CD4-positive, alpha-beta T cell treated with Interleukin-17A for 4 hours (primary cell): ENCODE measurements around the gene AP4E1.
"Not testable (repeated sequence)": the region's sequence is repeated elsewhere in the genome, so short reads cannot be mapped to it uniquely, and the experiment has no call there.

Source experiments
- DNase-seq: peaks from one replicate; pipeline ENCODE4 v3.0.0-alpha.2; 2020; ENCODE audit warnings: mixed read lengths

Gene AP4E1

DNA sequence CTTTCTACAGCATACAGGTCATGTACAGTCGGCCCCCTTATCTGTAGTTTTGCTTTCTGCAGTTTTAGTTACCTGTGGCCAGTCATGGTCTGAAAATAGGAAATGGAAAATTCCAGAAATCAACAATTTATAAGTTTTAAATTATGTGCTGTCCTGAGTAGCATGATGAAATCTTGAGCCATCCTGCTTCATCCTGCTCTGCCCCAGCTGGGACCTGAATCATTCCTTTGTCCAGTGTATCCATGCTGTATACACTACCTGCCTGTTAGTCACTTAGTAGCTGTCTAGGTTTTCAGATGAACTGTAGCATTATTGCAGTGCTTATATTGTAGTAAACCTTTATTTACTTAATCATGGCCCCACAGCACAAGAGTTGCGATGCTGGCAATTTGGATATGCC, 44.8 kb downstream of the AP4E1 start:
- DNase-seq = no peak

DNA sequence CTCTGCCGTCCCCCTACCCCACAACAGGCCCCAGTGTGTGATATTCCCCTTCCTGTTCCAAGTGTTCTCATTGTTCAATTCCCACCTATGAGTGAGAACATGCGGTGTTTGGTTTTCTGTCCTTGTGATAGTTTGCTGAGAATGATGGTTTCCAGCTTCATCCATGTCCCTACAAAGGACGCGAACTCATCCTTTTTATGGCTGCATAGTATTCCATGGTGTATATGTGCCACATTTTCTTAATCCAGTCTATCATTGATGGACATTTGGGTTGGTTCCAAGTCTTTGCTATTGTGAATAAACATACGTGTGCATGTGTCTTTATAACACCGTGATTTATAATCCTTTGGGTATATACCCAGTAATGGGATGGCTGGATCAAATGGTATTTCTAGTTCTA, 46.4 kb downstream of the AP4E1 start:
- DNase-seq = not testable (repeated sequence)

GRCh38 chr15:50959717-50960116, 51.2 kb downstream of the AP4E1 start:
- DNase-seq = no peak

- DNase-seq = no peak
Measured at GRCh38 chr15:50964075-50964474, 55.6 kb downstream of the AP4E1 start.

DNA sequence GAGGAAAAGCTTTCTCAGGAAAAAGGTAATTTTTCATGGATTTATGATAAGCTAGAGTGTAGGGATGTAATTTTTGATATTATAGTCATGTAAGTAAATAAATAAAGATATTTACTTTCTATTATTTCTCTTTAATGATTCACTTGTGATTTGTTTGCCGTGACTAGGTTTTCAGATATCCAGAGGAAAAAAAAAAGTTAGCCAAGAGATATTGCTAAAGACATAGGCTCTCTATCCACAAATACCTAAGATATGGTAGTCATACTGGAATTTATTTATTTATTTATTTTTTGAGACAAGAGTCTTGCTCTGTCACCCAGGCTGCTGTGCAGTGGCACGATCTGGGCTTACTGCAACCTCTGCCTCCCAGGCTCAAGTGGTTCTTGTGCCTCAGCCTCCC, 59.9 kb downstream of the AP4E1 start:
- DNase-seq = no peak

DNA sequence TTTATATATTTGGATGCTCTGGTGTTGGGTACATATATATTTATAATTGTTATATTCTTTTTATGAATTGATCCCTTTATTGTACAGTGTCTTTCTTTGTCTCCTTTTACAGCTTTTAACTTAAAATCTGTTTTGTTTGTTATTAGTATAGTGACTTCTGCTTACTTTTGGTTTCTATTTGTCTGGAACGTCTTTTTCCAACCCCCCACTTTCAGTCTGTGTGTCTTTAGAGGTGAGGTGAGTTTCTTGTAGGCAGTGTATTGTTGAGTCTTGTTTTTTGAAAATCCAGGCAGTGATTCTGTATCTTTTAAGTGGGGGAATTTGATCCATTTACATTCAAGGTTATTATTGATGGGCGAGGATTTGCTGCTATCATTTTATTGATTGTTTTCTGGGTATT, 62.0 kb downstream of the AP4E1 start:
- DNase-seq = no peak

DNA sequence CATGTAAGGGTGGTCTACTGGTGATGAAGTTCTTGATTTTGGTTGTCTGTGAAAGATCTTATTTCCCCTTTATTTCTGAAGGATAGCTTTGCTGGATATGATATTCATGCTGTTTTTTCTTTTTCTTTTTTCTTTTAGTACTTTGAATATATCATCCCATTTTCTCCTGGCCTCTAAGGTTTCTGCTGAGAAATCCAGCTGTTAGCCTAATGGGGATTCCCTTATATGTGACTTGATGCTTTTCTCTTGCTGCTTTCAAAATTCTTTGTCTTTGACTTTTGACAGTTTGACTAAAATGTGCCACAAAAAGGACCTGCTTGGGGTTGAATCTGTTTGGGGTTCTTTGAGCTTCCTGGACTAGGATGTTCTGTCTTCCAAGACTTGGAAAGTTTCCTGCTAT, 62.6 kb downstream of the AP4E1 start:
- DNase-seq = no peak

DNA sequence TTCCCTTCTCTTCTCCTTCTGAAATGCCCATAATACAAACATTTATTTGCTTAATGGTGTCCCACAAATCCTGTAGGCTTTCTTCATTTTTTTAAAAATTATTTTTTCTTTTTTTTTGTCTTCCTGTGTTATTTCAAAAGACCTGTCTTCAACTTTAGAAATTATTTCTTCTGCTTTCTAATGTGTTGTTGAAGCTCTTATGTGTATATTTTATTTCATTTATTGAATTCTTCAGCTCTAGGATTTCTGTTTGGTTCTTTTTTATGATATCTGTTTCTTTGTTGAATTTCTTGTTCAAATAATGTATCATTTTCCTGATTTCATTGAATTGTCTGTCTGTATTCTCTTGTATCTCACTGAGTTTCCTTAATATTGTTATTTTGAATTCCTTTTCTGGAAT, 63.1 kb downstream of the AP4E1 start:
- DNase-seq = no peak

DNA sequence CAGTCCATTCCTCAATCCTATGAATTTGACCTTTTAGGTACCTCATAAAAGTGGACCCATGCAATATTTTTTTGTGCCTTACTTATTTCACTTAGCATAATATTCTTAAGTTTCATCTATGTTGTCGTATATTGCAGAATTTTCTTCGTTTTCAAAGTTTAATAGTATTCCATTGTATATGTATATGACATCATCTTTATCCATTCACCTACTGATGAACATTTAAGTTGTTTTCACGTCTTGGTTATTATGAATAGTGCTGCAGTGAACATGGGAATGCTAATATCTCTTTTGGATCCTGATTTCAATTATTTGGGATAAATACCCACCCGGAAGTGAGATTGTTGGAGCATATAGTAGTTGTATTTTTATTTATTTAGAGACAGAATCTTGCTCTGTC, 65.1 kb downstream of the AP4E1 start:
- no peak for DNase-seq

DNA sequence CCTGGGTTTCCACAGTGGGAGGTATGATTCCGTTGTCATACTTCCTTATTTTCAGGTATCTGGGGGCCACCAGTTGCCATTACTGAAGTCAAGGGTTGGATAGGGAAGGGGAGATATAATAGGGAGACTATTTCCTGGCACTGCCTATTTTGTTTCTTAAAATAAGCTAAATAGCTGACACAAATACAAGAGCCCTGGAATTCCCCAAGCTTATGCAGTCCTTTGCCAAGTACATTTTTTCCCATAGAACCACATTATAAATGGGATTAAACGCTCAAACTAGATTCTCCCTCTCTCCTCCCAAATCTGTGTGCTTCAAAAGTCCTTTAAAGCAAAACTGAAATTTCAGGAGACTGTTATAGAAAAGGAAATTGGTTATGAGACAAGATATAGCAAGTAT, 68.7 kb downstream of the AP4E1 start:
- DNase-seq = no peak

- no peak for DNase-seq
Measured at GRCh38 chr15:50978580-50978979, 70.1 kb downstream of the AP4E1 start.

GRCh38 chr15:50979041-50979440, 70.6 kb downstream of the AP4E1 start:
- DNase-seq = no peak

- no peak for DNase-seq
Measured at GRCh38 chr15:50993598-50993997, 85.1 kb downstream of the AP4E1 start.

DNA sequence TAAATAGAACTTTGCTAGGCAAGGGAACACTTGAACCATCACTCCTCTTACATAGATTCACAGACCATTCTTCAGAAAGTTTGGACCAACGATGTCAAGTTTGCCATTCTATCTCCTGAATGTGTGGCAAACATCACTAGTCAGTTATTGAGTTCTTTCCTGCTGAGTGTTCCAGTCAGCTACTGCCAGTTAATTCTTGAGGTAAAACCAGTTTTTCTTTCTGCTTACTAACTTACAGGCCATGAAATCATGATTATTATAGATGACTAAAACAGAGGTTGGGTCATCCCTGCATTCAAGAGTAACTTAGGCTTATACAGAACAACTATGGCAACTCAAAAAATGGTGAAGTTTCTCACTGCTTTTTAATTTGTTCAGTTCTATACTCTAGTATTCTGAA, 88.2 kb downstream of the AP4E1 start:
- no peak for DNase-seq

DNA sequence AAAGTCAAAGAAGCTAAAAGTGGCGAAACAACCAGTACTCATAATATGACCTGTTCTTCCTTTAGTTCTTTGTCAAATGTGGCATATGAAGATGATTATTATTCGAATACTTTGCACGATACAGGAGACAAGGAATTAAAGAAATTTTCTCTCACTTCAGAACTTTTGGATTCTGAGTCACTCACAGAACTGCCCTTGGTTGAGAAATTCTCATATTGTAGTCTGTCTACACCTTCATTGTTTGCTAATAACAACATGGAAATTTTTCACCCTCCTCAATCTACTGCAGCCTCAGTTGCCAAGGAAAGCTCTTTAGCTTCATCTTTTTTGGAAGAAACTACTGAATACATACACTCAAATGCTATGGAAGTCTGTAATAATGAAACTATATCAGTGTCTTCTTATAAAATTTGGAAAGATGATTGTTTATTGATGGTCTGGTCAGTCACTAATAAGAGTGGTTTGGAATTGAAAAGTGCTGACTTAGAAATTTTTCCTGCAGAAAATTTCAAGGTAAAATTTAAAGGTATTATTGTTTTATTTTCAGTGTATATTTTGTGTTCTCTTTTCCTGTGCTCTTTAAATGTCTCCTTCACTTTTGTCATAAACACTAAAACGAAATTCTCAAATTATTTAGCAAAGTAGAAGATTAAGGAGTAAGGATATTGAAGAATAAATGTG, 89.0 kb downstream of the AP4E1 start:
- no peak for DNase-seq

GRCh38 chr15:51004103-51004551, 95.6 kb downstream of the AP4E1 start:
- no peak for DNase-seq

GRCh38 chr15:51006336-51006985, 98.0 kb downstream of the AP4E1 start:
- DNase-seq = no peak

DNA sequence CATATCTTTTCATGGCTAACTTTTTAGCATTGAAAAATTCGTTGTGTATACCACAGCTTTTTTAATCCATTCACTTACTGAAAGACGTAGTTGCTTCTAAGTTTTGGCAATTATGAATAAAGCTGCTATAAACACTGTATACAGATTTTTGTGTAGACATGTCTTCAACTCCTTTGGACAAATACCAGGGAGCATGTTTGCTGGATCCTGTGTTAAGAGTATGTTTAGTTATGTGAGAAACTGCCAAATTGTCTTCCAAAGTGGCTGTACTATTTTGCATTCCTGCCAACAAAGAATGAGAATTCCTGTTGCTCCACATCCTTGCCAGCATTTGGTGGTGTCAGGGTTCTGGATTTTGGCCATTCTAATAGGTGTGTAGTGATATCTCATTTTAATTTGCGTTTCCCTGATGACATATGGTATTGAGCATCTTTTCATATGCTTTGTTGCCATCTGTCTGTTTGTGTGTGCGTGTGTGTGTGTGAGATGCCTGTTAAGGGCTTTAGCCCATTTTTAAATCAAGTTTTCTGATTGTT, 98.7 kb downstream of the AP4E1 start:
- no peak for DNase-seq

DNA sequence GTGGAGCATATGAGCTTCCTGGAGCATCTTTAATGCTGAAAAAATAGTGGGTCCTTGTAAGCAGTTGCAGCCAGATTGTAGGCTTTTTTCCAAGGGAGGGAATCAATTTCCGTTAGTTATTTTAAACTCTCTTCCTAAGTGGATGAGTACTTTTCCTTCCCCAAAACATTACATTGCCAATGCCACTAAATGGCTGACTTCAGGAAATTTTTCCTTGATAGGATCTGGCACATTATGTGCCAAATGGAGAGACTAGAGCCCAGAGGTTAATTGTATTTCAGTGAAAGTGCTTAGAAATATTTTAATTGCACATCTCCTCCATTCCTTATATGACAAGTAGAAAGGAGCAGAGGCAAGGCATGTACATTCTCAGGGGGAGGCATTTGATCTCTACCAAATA, 102.7 kb downstream of the AP4E1 start:
- DNase-seq = no peak

GRCh38 chr15:51016615-51017014, 108.1 kb downstream of the AP4E1 start:
- no peak for DNase-seq

GRCh38 chr15:51022206-51022605, 113.7 kb downstream of the AP4E1 start:
- no peak for DNase-seq

GRCh38 chr15:51023499-51023898, 115.0 kb downstream of the AP4E1 start:
- no peak for DNase-seq

DNA sequence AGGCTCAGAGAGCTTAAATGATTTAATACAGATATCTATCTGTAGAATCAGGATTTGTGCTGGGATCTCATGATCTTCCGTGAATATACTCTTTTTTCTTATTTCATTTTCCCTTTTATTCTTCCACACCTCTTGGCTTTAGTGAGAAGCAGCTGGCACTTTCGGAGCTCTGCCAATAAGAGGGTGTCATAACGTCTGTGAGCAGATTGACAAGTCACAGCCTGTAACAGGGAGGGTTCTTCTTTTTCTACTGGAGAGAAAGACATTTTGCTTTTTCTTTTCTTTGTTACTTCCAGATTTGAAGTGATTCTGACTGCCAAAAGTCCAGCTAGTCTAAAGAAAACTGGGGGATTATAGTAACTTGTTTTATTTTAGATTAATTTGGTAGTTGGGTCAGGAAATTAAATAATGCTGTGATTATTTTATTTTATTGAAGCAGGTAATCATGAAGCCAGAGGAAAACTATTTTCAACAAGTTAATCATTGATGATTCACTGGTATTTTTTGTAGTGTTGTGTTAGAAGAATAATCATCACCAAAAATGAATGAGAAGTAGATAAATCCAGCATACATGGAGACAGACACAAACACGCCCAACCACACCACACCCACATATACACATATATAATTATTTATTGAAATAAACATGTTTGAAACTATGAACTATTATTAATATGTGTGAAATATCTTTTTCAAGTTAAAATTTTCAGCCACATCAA, 116.4 kb downstream of the AP4E1 start:
- no peak for DNase-seq

GRCh38 chr15:51025454-51025846, 117.0 kb downstream of the AP4E1 start:
- DNase-seq = no peak
